ENCODE data around the gene MAGEA8.
"Not testable (repeated sequence)": the region's sequence is repeated elsewhere in the genome, so short reads cannot be mapped to it uniquely, and the experiment has no call there.

MAGEA8 gene

GRCh38 chrX:149853925-149854324 is 27.1 kb upstream of the MAGEA8 start:
- H3K27ac ChIP-seq (ENCODE audit: insufficient read depth, low read depth, low read length, poor library complexity, severe bottlenecking) = no peak overlapping the region
- no peaks in the 10 kb centered on the region for H3K4me1 ChIP-seq (ENCODE audit: control insufficient read depth, insufficient read depth, low read length)
- H3K27me3 ChIP-seq (ENCODE audit: control insufficient read depth, insufficient read depth, low read length, poor library complexity, severe bottlenecking) = no peaks in the 10 kb centered on the region
- no peaks in the 10 kb centered on the region for H3K36me3 ChIP-seq (ENCODE audit: control insufficient read depth, insufficient read depth, low read length)
- WGBS, 2 experiments = 78 to 93% methylated on average over 1 to 2 of the region's 2 CpGs
- no peak overlapping the region for H3K4me3 ChIP-seq (ENCODE audit: insufficient read depth, low read depth, low read length)
- H3K9me3 ChIP-seq (ENCODE audit: control insufficient read depth, low read length) = no peaks in the 10 kb centered on the region

DNA sequence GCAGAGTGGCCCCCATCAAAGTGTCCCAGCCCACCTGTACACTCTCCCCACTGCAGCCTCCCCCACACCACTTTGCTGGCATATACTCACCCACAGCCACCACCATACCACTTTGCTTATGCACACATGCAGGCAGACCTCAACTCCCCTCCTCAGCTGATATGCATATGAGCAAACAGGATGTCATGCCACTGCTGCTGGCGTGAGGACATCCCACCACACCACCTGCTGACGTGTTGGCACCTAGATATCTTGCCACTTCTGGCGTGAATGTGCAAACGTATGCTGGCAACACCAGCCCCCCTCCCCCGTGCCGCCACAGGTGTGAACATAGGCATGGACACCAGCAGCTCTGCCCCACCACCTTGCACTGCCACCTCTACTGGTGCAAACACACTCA is 22.4 kb upstream of the MAGEA8 start:
- WGBS, 2 experiments = 91 to 93% methylated on average over 6 of the region's 6 CpGs
- H3K27me3 ChIP-seq (ENCODE audit: control insufficient read depth, insufficient read depth, low read length, poor library complexity, severe bottlenecking) = no peaks in the 10 kb centered on the region
- H3K4me3 ChIP-seq (ENCODE audit: insufficient read depth, low read depth, low read length) = no peak overlapping the region
- H3K27ac ChIP-seq (ENCODE audit: insufficient read depth, low read depth, low read length, poor library complexity, severe bottlenecking) = no peak overlapping the region
- H3K9me3 ChIP-seq (ENCODE audit: control insufficient read depth, low read length) = no peaks in the 10 kb centered on the region
- H3K4me1 ChIP-seq (ENCODE audit: control insufficient read depth, insufficient read depth, low read length) = no peaks in the 10 kb centered on the region
- H3K36me3 ChIP-seq (ENCODE audit: control insufficient read depth, insufficient read depth, low read length) = no peaks in the 10 kb centered on the region

DNA sequence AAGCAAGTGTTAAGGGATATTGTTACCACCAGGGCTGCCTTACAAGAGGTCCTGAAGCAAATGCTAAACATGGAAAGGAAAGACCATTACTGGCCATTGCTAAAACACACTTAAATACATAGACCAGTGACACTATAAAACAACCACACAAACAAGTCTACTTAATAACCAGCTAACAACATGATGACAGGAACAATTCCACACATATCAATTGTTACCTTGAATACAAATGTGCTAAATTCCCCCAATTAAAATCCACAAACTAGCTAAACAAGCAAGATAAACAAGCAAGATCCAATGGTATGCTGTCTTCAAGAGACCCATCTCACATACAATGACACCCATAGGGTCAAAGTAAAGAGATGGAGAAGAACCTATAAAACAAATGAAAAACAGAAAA is 20.5 kb upstream of the MAGEA8 start:
- H3K4me1 ChIP-seq (ENCODE audit: control insufficient read depth, insufficient read depth, low read length) = no peaks in the 10 kb centered on the region
- H3K36me3 ChIP-seq (ENCODE audit: control insufficient read depth, insufficient read depth, low read length) = no peaks in the 10 kb centered on the region
- H3K9me3 ChIP-seq (ENCODE audit: control insufficient read depth, low read length) = no peaks in the 10 kb centered on the region
- H3K27me3 ChIP-seq (ENCODE audit: control insufficient read depth, insufficient read depth, low read length, poor library complexity, severe bottlenecking) = no peaks in the 10 kb centered on the region
- H3K27ac ChIP-seq (ENCODE audit: insufficient read depth, low read depth, low read length, poor library complexity, severe bottlenecking) = no peak overlapping the region
- H3K4me3 ChIP-seq (ENCODE audit: insufficient read depth, low read depth, low read length) = no peak overlapping the region

- no peaks in the 10 kb centered on the region for H3K9me3 ChIP-seq (ENCODE audit: control insufficient read depth, low read length)
- WGBS, 2 experiments = 83 to 100% methylated on average over 1 to 2 of the region's 2 CpGs
- H3K27me3 ChIP-seq (ENCODE audit: control insufficient read depth, insufficient read depth, low read length, poor library complexity, severe bottlenecking) = no peaks in the 10 kb centered on the region
- H3K4me3 ChIP-seq (ENCODE audit: insufficient read depth, low read depth, low read length) = no peak overlapping the region
- H3K36me3 ChIP-seq (ENCODE audit: control insufficient read depth, insufficient read depth, low read length) = no peaks in the 10 kb centered on the region
- H3K4me1 ChIP-seq (ENCODE audit: control insufficient read depth, insufficient read depth, low read length) = no peaks in the 10 kb centered on the region
- no peak overlapping the region for H3K27ac ChIP-seq (ENCODE audit: insufficient read depth, low read depth, low read length, poor library complexity, severe bottlenecking)
Measured at GRCh38 chrX:149865390-149865789, 15.6 kb upstream of the MAGEA8 start.

- no peaks in the 10 kb centered on the region for H3K4me1 ChIP-seq (ENCODE audit: control insufficient read depth, insufficient read depth, low read length)
- H3K27me3 ChIP-seq (ENCODE audit: control insufficient read depth, insufficient read depth, low read length, poor library complexity, severe bottlenecking) = no peaks in the 10 kb centered on the region
- H3K9me3 ChIP-seq (ENCODE audit: control insufficient read depth, low read length) = no peaks in the 10 kb centered on the region
- no peaks in the 10 kb centered on the region for H3K36me3 ChIP-seq (ENCODE audit: control insufficient read depth, insufficient read depth, low read length)
- 80% methylated on average over 1 of the region's 3 CpGs; no CpG with 5 or more reads in 1 of the 2 experiments for WGBS, 2 experiments
- H3K4me3 ChIP-seq (ENCODE audit: insufficient read depth, low read depth, low read length) = no peak overlapping the region
- H3K27ac ChIP-seq (ENCODE audit: insufficient read depth, low read depth, low read length, poor library complexity, severe bottlenecking) = no peak overlapping the region
Measured at GRCh38 chrX:149867488-149867887, 13.5 kb upstream of the MAGEA8 start.

DNA sequence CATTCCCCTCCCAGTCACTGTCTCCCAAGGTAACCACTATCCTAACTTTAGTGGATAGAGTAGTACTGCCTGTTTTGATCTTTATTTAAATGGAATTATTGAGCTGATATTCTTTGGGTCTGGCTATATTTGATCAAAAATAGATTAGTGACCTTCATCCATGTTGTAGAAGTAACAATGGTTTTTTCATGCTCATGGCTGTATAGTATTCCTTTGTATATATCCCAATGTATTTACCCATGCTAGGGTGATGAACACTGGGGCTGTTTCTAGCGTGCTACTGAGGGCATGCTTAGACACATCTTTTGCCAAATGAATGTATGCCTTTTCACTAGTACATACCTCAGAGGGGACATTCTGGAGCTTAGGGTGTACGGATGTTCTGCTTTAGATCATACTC is 10.1 kb upstream of the MAGEA8 start:
- Histone ChIP-seq H3K4me1 (ENCODE audit: control insufficient read depth, insufficient read depth, low read length) (no peaks in the 10 kb centered on the region), H3K27ac (ENCODE audit: insufficient read depth, low read depth, low read length, poor library complexity, severe bottlenecking) (no peak overlapping the region), H3K36me3 (ENCODE audit: control insufficient read depth, insufficient read depth, low read length) (no peaks in the 10 kb centered on the region), H3K4me3 (ENCODE audit: insufficient read depth, low read depth, low read length) (no peak overlapping the region), H3K27me3 (ENCODE audit: control insufficient read depth, insufficient read depth, low read length, poor library complexity, severe bottlenecking) (no peaks in the 10 kb centered on the region), H3K9me3 (ENCODE audit: control insufficient read depth, low read length) (no peaks in the 10 kb centered on the region)
- WGBS, 2 experiments = 90 to 92% methylated on average over 2 of the region's 2 CpGs

DNA sequence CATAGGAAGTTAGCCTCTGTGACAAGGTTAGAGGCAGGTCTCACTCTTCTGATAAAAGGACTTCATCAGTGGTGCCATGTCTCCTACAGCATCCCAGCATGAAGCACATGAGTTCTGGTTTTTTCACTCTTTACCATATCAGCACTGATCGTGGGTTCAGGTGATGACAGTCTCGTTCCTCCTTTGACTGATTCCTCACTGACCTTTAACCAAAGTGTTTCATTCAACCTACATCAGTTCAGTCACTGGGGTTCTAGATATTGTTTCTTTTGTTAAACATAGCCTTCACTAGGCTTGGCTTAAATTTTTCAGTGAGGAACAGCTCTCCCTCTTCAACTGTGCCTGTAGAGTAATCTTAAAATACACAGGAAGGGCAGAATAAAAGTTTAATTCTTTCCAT is 9.6 kb upstream of the MAGEA8 start:
- Histone ChIP-seq H3K27me3 (ENCODE audit: control insufficient read depth, insufficient read depth, low read length, poor library complexity, severe bottlenecking) (no peaks in the 10 kb centered on the region), H3K36me3 (ENCODE audit: control insufficient read depth, insufficient read depth, low read length) (no peaks in the 10 kb centered on the region), H3K9me3 (ENCODE audit: control insufficient read depth, low read length) (no peaks in the 10 kb centered on the region), H3K27ac (ENCODE audit: insufficient read depth, low read depth, low read length, poor library complexity, severe bottlenecking) (no peak overlapping the region), H3K4me1 (ENCODE audit: control insufficient read depth, insufficient read depth, low read length) (no peaks in the 10 kb centered on the region), H3K4me3 (ENCODE audit: insufficient read depth, low read depth, low read length) (no peak overlapping the region)
- 85 to 89% methylated on average over 2 of the region's 2 CpGs for WGBS, 2 experiments

DNA sequence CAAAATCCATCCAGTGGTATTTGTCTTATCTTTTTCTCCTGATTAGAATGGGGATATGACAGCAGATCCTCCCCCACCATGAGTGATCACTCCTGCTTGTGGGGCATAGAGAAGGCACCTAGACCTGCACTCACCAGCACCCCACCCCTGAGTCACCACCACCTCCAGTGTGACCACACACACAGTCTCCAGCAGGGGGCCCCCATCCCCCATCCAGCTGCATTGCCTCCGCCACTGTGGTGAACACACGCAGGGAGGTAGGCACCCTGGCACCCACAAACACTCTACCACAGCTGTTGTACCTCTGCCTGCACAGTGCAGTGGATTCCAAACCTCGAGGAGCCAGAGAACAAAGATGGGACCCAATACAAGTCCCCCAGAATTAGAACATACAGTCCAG is 9.0 kb upstream of the MAGEA8 start:
- Histone ChIP-seq H3K27ac (ENCODE audit: insufficient read depth, low read depth, low read length, poor library complexity, severe bottlenecking) (no peak overlapping the region), H3K9me3 (ENCODE audit: control insufficient read depth, low read length) (no peaks in the 10 kb centered on the region), H3K36me3 (ENCODE audit: control insufficient read depth, insufficient read depth, low read length) (no peaks in the 10 kb centered on the region), H3K4me1 (ENCODE audit: control insufficient read depth, insufficient read depth, low read length) (no peaks in the 10 kb centered on the region), H3K4me3 (ENCODE audit: insufficient read depth, low read depth, low read length) (no peak overlapping the region), H3K27me3 (ENCODE audit: control insufficient read depth, insufficient read depth, low read length, poor library complexity, severe bottlenecking) (no peaks in the 10 kb centered on the region)
- 56 to 79% methylated on average over 3 of the region's 3 CpGs for WGBS, 2 experiments

GRCh38 chrX:149877157-149877556 is 3.8 kb upstream of the MAGEA8 start:
- Histone ChIP-seq H3K36me3 (ENCODE audit: control insufficient read depth, insufficient read depth, low read length) (no peaks in the 10 kb centered on the region), H3K27ac (ENCODE audit: insufficient read depth, low read depth, low read length, poor library complexity, severe bottlenecking) (no peak overlapping the region), H3K4me1 (ENCODE audit: control insufficient read depth, insufficient read depth, low read length) (no peaks in the 10 kb centered on the region), H3K4me3 (ENCODE audit: insufficient read depth, low read depth, low read length) (no peak overlapping the region), H3K27me3 (ENCODE audit: control insufficient read depth, insufficient read depth, low read length, poor library complexity, severe bottlenecking) (no peaks in the 10 kb centered on the region), H3K9me3 (ENCODE audit: control insufficient read depth, low read length) (no peaks in the 10 kb centered on the region)
- 100% methylated on average over 1 of the region's 1 CpG; no CpG with 5 or more reads in 1 of the 2 experiments for WGBS, 2 experiments

DNA sequence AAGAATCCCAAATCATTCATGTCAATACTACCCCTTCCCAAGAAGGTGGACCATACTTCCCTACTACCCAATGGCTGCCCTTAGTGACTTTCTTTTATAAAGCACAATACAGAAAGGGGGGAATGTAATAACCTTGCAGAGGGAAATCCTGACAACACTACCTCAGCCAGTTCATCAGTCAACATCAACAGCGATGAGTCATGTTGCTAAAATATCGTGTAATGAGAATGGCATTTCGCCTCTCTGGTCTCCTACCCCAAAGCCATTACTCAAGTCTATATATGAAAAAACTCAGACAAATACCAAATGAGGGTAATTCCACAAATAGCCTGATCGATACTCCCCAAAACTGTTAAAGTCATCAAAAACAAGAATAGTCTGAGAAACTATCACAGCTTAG is 3.3 kb upstream of the MAGEA8 start:
- WGBS, 2 experiments = 96 to 100% methylated on average over 3 to 4 of the region's 4 CpGs
- H3K4me3 ChIP-seq (ENCODE audit: insufficient read depth, low read depth, low read length) = no peak overlapping the region
- H3K4me1 ChIP-seq (ENCODE audit: control insufficient read depth, insufficient read depth, low read length) = no peaks in the 10 kb centered on the region
- H3K27me3 ChIP-seq (ENCODE audit: control insufficient read depth, insufficient read depth, low read length, poor library complexity, severe bottlenecking) = no peaks in the 10 kb centered on the region
- no peaks in the 10 kb centered on the region for H3K9me3 ChIP-seq (ENCODE audit: control insufficient read depth, low read length)
- no peak overlapping the region for H3K27ac ChIP-seq (ENCODE audit: insufficient read depth, low read depth, low read length, poor library complexity, severe bottlenecking)
- H3K36me3 ChIP-seq (ENCODE audit: control insufficient read depth, insufficient read depth, low read length) = no peaks in the 10 kb centered on the region

GRCh38 chrX:149890828-149891227 is 9.8 kb downstream of the MAGEA8 start:
- not testable (repeated sequence) for H3K4me1 ChIP-seq (ENCODE audit: control insufficient read depth, insufficient read depth, low read length); H3K4me3 ChIP-seq (ENCODE audit: insufficient read depth, low read depth, low read length); H3K27me3 ChIP-seq (ENCODE audit: control insufficient read depth, insufficient read depth, low read length, poor library complexity, severe bottlenecking); H3K9me3 ChIP-seq (ENCODE audit: control insufficient read depth, low read length); H3K27ac ChIP-seq (ENCODE audit: insufficient read depth, low read depth, low read length, poor library complexity, severe bottlenecking); H3K36me3 ChIP-seq (ENCODE audit: control insufficient read depth, insufficient read depth, low read length)
- WGBS, 2 experiments = no CpG with 5 or more reads among the region's 2 CpGs

All from ectodermal cell (in vitro differentiated cells).